Esophagus muscularis mucosa (tissue), 4 donors: ENCODE measurements around the gene STAT4.

Experiments used
- EP300 ChIP-seq: sonication (generic); formaldehyde crosslinking; IDR thresholded peaks from one replicate; pipeline ENCODE4 v1.6.1; 2017; ENCODE audit warnings: antibody characterized with exemption
- POLR2A ChIP-seq: fragments of 450-650 bp; IDR thresholded peaks from one replicate; pipeline ENCODE4 v1.6.1; 2017; ENCODE audit warnings: antibody characterized with exemption, moderate library complexity, mild to moderate bottlenecking, low read depth
- POLR2AphosphoS5 ChIP-seq, 2 donors: sonication (generic); formaldehyde crosslinking; IDR thresholded peaks; one replicate each; pipeline ENCODE4 v1.6.1; 2017; ENCODE audit warnings: antibody characterized with exemption in 2 of 2
- TF ChIP-seq, protein P1 (sequence below), 3 experiments: fragments of 200-600 bp in 2 of 3; fragments of 450-650 bp in 1 of 3; sonication (generic) in 2 of 3; IDR thresholded peaks; one replicate each; pipeline ENCODE4 v1.5.1; 2017 to 2019; ENCODE audit warnings: antibody characterized with exemption in 3 of 3, mild to moderate bottlenecking in 2 of 3, moderate library complexity in 1 of 3

DNA sequence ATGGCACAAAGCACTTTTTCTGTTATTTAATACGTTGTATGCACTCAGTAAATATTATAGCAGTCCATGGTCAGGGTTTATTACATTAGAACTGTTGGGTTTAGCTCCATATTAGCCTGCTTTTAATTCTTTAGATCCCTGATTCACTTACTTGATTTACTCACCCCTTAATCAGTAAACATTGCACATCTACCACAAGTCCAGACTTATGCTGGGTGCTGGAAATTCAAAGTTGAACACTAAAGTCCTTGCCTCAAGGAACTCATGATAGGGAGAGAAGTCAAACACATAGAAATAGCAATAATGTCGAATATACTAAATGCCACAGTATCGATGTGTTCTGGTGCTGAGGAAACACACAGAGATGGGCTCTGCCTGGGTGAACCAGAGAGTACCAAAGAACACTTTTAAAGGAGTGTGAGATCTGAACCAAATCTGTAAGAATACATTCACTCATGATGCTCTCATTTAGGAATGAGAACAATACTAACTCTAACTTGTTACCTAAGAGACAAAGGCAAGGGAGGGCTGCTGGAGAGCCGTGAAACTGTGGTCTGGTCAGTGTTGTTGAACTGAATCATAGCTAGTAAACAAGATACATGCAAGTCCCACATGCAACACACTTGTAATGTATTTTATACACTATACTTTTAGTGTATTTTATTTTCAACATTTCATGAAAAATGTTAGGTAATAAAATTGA, 4.9 kb downstream of the STAT4 start:
- no peak for TF ChIP-seq POLR2AphosphoS5 (IDR thresholded peaks at IDR 0.05)
- TF ChIP-seq, protein P1, sequence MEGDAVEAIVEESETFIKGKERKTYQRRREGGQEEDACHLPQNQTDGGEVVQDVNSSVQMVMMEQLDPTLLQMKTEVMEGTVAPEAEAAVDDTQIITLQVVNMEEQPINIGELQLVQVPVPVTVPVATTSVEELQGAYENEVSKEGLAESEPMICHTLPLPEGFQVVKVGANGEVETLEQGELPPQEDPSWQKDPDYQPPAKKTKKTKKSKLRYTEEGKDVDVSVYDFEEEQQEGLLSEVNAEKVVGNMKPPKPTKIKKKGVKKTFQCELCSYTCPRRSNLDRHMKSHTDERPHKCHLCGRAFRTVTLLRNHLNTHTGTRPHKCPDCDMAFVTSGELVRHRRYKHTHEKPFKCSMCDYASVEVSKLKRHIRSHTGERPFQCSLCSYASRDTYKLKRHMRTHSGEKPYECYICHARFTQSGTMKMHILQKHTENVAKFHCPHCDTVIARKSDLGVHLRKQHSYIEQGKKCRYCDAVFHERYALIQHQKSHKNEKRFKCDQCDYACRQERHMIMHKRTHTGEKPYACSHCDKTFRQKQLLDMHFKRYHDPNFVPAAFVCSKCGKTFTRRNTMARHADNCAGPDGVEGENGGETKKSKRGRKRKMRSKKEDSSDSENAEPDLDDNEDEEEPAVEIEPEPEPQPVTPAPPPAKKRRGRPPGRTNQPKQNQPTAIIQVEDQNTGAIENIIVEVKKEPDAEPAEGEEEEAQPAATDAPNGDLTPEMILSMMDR (IDR thresholded peaks at IDR 0.05) = no peak
- TF ChIP-seq EP300 = no peak
- TF ChIP-seq POLR2A = no peak
